Ovary (tissue), 3 donors: ENCODE results near the gene KIAA1671.

Experiments used
- EP300 ChIP-seq: sonication (generic); formaldehyde crosslinking; IDR thresholded peaks from one replicate; pipeline ENCODE4 v1.6.1; 2017; ENCODE audit warnings: antibody characterized with exemption
- POLR2A ChIP-seq: fragments of 450-650 bp; IDR thresholded peaks from one replicate; pipeline ENCODE4 v1.6.1; 2017; ENCODE audit warnings: antibody characterized with exemption, mild to moderate bottlenecking, moderate library complexity
- TF ChIP-seq, protein P1 (sequence below), 3 donors: fragments of 450-650 bp in 2 of 3; fragments of 200-600 bp in 1 of 3; IDR thresholded peaks; one replicate each; pipeline versions ENCODE4 v1.5.1 to v1.8.0; 2016 to 2022; ENCODE audit warnings: antibody characterized with exemption in 3 of 3, mild to moderate bottlenecking in 1 of 3
- donor health status: DM: no; HTN: no; CAD: no.

DNA sequence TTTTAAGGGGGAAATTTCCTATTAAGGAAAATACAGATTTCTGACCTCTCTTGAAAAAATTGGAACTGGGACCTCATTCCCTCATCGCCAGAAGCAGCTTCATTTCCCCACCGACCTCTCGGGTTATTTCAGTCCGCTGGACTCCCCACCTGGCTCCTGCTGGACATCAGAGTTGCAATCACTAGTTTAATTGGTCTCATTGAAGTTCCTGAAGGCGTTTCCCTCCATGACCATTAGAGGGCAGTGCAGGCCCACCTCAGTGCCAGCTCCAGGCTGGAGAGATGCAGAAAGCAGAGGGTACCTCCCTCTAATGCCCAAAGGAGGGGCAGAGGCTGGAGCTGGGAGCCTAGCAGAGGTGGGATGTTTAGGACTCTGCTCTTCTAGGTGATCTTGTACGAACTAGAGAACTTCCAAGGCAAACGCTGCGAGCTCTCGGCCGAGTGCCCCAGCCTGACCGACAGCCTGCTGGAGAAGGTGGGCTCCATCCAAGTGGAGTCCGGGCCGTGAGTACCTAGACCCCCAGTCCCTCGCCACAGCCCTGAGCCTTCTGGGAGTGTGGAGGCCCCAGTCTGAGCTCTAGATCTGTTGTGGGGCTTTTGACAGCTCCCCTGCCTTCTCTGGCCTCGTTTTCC lies 249.9 kb downstream of the KIAA1671 start:
- TF ChIP-seq, protein P1, sequence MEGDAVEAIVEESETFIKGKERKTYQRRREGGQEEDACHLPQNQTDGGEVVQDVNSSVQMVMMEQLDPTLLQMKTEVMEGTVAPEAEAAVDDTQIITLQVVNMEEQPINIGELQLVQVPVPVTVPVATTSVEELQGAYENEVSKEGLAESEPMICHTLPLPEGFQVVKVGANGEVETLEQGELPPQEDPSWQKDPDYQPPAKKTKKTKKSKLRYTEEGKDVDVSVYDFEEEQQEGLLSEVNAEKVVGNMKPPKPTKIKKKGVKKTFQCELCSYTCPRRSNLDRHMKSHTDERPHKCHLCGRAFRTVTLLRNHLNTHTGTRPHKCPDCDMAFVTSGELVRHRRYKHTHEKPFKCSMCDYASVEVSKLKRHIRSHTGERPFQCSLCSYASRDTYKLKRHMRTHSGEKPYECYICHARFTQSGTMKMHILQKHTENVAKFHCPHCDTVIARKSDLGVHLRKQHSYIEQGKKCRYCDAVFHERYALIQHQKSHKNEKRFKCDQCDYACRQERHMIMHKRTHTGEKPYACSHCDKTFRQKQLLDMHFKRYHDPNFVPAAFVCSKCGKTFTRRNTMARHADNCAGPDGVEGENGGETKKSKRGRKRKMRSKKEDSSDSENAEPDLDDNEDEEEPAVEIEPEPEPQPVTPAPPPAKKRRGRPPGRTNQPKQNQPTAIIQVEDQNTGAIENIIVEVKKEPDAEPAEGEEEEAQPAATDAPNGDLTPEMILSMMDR (IDR thresholded peaks at IDR 0.05) = peak; percentile 27 to 78 (median 30)
- no peak for TF ChIP-seq EP300
- TF ChIP-seq POLR2A = no peak
